Non-pigmented ciliary epithelial cell (primary cell): ENCODE data around the gene RGS9BP.
"Not testable (repeated sequence)": the region's sequence is repeated elsewhere in the genome, so short reads cannot be mapped to it uniquely, and the experiment has no call there.

Experiments used
- DNase-seq: peaks from one replicate; pipeline ENCODE4 v3.0.0-alpha.2; 2010; ENCODE audit warnings: low read depth

The RGS9BP gene

DNA sequence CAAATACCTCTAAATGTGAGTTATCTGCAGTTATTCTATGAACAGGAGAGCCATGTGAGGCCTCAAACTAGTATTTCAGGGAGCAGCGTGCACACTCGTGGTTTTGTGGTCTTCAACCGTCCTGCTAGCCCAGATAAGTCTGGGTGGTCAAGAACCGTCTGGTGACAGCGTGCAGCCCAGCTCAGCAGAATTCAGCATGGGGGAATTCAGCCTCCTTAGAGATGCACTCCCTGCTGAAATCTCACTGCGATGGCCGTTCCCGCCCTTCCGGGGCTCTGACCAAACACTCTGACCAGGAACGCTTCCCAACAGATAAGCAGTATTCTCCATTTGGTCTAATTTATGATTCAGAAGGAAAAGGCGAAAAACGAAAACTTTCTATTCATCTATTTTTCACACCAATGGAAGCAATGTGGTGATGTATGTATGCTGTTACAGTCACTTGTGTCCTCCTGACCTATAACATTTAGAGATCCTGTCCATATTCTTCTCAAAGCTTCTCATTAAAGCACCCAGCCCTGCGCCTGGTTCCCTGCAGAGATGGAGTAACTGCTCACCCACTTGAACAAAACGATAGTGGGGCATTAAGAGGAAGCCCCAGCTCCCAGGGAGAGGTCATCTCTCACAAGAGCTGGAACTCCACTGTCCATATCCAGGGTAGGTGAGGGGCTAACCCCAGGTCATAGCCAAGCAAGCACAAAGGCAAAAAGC is 3.6 kb upstream of the RGS9BP start:
- DNase-seq = no peak

- no peak for DNase-seq
These were observed 2.8 kb upstream of the RGS9BP start for GRCh38 chr19:32672841-32673240.

DNA sequence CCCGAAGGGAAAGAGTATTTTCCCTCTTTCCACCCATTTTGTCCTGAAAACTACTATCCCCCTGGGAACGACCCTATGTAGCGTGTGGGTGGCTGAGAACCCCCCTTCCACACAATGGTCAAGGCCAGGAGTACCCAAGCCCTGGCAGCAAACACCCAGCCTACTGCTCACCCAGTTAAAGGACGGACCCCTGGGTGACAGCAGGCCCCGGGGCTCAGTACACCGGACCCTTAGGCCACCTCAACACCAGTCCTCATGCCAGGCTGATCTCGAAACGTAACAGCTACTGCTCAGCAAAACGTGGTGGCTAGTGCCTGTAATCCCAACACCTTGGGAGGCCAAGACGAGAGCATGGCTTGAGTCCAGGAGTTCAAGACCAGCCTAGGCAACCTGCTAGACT is 2.1 kb upstream of the RGS9BP start:
- no peak for DNase-seq

GRCh38 chr19:32674153-32674930 is 1.3 kb upstream of the RGS9BP start:
- no peak for DNase-seq

DNA sequence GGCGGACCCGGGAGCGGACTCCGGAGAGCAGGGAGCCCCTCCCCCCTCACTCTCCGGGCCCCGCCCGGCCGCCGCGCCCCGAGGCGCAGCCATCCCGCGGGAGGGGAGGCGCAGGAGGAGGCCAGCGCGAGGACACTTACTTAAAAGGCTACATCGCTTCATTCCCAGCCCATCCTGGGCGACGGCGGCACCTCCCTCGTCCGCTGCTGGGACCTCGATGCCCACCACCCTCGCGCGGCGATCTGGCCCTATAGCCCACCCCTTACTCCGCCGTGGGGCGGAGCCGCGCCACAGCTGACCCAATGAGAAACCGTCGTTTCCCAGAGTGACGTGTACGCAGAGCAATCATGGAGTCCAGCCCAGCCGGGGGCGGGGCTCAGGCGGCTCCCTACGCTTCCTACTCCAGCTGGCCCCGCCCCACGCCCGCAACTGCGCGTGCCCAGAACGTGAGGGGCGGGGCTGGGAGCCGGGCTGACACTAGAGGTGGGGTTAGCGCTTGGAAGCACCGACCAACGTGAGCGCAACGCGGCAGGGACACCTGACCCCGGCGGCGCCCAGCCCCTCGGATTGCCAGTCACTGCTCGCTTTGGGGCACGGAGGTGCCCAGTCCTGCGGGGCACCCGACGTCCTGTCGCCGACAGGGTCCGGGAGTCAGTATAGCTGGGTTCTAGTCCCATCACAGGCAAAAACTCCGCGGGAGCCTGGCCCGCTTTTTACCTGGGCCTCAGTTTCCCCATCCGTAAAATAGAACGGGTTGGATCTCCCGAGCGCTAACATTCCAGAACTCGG is 523 bp upstream of the RGS9BP start, which contains the start of gene ANKRD27:
ANKRD27 (minus strand) TSS at position 250 of the 789 bp plus-strand sequence. CDS start 16,165 bp downstream, outside the sequence.
- peak; percentile 89 for DNase-seq

DNA sequence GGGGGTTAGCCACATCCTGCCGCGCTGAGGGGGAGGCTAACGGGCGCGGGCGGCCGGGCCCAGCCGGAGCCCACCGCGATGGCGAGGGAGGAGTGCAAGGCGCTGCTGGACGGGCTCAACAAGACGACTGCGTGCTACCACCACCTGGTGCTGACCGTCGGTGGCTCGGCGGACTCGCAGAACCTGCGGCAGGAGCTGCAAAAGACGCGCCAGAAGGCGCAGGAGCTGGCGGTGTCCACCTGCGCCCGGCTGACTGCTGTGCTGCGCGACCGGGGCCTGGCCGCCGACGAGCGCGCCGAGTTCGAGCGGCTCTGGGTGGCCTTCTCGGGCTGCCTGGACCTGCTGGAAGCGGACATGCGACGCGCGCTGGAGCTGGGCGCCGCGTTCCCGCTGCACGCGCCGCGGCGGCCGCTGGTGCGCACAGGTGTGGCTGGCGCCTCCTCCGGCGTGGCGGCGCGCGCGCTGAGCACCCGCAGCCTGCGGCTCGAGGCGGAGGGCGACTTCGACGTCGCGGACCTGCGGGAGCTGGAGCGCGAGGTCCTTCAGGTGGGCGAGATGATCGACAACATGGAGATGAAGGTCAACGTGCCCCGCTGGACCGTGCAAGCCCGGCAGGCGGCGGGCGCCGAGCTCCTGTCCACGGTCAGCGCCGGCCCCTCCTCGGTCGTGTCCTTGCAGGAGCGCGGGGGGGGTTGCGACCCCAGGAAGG is 692 bp downstream of the RGS9BP start:
- no peak for DNase-seq

GRCh38 chr19:32676895-32677359 is 1.3 kb downstream of the RGS9BP start:
- DNase-seq = no peak

- DNase-seq = no peak
These were observed 2.0 kb downstream of the RGS9BP start for GRCh38 chr19:32677657-32678056.

- no peak for DNase-seq
These were observed 5.3 kb downstream of the RGS9BP start for GRCh38 chr19:32680986-32681385.

GRCh38 chr19:32682317-32682716 is 6.7 kb downstream of the RGS9BP start:
- DNase-seq = no peak

DNA sequence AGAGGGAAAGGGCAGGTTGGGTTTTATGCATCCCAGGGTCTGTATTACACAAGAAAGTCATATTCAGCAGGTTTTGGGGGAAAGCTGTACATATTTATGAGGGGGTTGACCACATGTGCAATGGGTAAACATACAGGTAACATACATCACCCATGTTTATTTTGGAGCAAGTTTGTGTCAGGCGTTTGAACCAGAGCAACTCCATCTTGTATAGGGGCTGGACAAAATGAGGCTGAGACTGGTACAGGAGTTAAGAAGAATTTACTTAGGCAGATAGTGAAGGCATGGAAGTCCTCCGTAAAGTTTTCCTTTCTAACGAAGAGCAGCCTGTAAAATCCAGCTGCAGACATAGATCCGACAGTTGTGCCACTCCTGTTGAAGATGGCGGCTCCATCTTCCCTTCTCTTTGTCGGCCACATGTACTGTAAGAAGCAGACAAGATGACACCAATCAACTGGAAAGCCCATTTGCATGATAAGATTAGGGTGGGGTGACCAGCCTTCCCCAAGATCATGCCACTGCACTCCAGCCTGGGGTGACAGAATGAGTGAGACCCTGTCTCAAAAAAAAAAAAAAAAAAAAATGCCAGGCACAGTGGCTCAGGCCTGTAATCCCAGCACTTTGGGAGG is 11.3 kb downstream of the RGS9BP start:
- DNase-seq = no peak

DNA sequence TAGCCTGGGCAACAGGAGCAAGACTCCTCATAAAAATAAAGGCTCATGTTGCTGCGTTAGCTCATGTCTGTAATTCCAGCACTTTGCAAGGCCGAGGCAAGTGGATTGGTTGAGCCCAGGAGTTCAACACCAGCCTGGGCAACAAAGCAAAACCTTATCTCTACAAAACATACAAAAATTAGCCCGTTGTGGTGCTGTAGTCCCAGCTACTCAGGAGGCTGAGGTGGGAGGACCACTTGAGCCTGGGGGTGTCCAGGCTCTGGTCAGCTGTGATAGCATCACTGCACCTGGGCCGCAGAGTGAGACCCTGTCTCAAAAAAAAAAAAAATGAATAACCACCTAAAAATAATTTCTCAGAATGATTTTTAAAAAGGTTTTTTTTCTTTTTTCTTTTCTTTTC is 12.0 kb downstream of the RGS9BP start:
- no peak for DNase-seq

DNA sequence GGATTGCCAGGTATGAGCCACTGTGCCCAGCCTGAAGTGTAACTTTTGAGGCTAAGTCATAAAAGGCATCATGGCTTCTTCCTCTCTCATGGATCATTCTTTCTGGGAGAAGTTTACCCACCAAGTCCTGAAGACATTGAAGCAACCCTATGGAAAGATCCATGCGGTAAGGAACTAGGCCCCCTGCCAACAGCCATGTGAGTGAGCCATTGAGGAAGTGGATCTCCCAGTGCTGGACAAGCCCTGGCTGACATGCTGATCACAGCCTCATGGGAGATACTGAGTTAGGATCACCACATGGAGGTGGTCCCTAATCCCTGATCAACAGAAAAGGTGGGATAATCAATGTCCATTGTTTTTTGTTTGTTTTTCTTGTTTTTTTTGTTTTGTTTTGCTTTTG is 12.7 kb downstream of the RGS9BP start:
- DNase-seq = no peak

- no peak for DNase-seq
These were observed 15.8 kb downstream of the RGS9BP start, which contains the start of gene NUDT19 for GRCh38 chr19:32691291-32691951. Gene NUDT19, plus strand, starts transcription at chr19:32691821. Its CDS starts 140 bp downstream, at chr19:32691961.

GRCh38 chr19:32691952-32692726 is 16.5 kb downstream of the RGS9BP start:
- no peak for DNase-seq

DNA sequence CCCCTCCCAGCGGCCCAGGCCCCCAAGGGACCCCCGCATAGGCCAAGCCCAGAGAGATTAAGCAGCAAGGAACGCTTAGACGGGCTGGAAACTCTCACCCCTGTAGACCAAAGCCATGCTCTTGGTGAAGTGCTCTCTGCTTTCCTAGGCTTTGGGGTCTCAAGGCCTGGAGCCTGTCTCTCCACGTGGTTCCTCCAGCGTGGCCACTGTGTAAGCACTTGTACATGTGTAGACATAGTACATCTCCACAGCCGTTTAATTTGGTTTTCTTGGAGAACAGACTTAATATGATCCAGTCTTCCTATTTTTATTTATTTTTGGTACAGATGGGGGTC is 17.0 kb downstream of the RGS9BP start:
- DNase-seq = no peak

DNA sequence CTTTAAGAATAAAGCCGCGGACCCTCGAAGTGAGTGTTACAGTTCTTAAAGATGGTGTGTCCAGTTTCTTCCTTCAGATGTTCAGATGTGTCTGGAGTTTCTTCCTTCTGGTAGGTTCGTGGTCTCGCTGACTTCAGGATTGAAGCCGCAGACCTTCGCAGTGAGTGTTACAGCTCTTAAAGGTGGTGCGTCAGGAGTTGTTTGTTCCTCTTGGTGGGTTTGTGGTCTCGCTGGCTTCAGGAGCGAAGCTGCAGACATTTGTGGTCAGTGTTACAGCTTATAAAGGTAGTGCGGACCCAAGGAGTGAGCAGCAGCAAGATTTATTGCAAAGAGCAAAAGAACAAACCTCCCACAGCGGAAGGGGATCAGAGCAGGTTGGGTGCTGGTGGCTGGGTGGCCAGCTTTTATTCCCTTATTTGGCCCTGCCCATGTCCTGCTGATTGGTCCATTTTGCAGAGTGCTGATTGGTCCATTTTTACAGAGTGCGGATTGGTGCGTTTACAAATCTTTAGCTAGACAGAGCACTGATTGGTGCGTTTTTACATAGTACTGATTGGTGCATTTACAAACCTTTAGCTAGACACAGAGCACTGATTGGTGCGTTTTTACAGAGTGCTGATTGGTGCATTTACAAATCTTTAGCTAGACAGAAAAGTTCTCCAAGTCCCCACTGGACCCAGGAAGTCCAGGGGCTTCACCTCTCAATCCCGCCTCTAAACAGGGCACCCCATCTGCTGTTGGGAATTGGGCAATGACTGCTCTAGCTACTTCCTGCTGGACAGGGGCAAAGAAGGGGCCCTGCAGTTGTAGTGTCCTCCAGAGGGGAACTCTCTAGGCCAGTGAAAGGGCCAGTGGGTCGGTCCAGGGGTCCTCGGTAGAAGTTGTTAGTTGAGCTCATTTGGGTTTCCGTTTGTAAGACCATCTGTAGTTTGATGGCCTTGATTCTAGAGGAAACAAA is 17.8 kb downstream of the RGS9BP start:
- not testable (repeated sequence) for DNase-seq

DNA sequence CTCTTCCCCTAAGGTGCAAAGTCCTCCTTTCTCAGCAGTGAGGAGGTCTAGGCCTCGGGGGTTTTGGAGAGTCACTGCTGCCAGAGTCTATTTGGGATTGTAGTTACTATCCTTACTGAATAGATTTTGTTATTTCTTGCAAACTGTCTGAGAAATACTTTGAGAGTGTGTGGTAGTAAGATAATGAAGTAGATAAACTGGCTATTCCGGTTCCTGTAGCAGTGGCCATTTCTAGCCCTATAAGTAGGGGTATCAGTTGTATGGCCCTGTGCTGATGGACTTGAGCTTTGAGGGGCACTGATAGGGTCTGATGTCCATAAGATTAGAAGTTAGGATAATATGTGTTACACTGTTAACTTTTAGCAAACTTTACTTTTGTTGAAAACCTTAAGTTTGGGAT is 18.7 kb downstream of the RGS9BP start:
- DNase-seq = not testable (repeated sequence)

DNA sequence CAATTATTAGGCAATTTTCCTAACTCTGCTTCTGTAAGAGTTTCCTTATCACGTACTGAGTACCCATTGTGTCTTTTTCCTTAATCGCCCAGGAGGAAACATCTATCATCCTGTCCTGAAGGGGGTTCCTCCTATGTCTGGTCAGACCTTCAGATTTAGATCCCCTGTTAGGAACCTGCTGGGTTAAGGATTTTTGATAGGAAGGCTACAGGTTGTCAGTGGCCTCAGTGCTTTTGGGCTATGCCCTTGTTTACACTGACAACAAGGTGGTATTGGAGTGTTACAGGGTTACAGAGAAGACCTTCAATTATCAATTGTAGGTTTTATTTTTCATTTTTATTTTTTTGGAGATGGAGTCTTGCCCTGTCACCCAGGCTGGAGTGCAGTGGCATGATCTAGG is 19.2 kb downstream of the RGS9BP start:
- not testable (repeated sequence) for DNase-seq
